SK-N-SH treated with all-trans-retinoic acid at 6 μM for 48 hours (cell line): ENCODE data around the gene TEX54.

Experiments used
- ATAC-seq: fragments of 200-7000 bp; cut with Tn5 transposase; 3 replicates; pipeline ENCODE4 v1.9.1; 2020; ENCODE audit warnings: mild to moderate bottlenecking, moderate library complexity
- ARNTL ChIP-seq: fragments of 450-650 bp; formaldehyde crosslinking; IDR thresholded peaks from 2 replicates; pipeline ENCODE4 v1.5.0; 2020; ENCODE audit warnings: low read depth, mild to moderate bottlenecking, moderate library complexity, borderline replicate concordance
- BACH2 ChIP-seq: fragments of 250-450 bp; sonication (Bioruptor Pico); IDR thresholded peaks from 2 replicates; pipeline ENCODE4 v1.9.0; 2021; ENCODE audit warnings: mild to moderate bottlenecking, borderline replicate concordance
- CSDC2 ChIP-seq: fragments of 250-450 bp; sonication (Bioruptor Pico); IDR thresholded peaks from 2 replicates; pipeline ENCODE4 v1.5.0; 2020; ENCODE audit warnings: mild to moderate bottlenecking, moderate library complexity
- GLIS3 ChIP-seq: fragments of 250-450 bp; sonication (Bioruptor Pico); IDR thresholded peaks from 2 replicates; pipeline ENCODE4 v1.5.0; 2020; ENCODE audit warnings: mild to moderate bottlenecking, moderate library complexity
- ISL1 ChIP-seq: fragments of 250-450 bp; sonication (Bioruptor Pico); IDR thresholded peaks from 2 replicates; pipeline ENCODE4 v2.1.2; 2022; ENCODE audit warnings: mild to moderate bottlenecking, moderate library complexity
- OSR1 ChIP-seq: fragments of 250-450 bp; sonication (Bioruptor Pico); IDR thresholded peaks from 2 replicates; pipeline ENCODE4 v1.8.0; 2022; ENCODE audit warnings: moderate library complexity, mild to moderate bottlenecking, inconsistent platforms
- PPARA ChIP-seq: fragments of 250-450 bp; sonication (Bioruptor Pico); IDR thresholded peaks from 2 replicates; pipeline ENCODE4 v1.5.0; 2020; ENCODE audit warnings: mild to moderate bottlenecking, borderline replicate concordance
- RARB ChIP-seq: fragments of 250-450 bp; sonication (Bioruptor Pico); IDR thresholded peaks from 2 replicates; pipeline ENCODE4 v1.8.0; 2021; ENCODE audit warnings: mild to moderate bottlenecking, moderate library complexity
- SNAI2 ChIP-seq: fragments of 250-450 bp; sonication (Bioruptor Pico); IDR thresholded peaks from 2 replicates; pipeline ENCODE4 v1.5.0; 2020; ENCODE audit warnings: mild to moderate bottlenecking, moderate library complexity
- TCF4 ChIP-seq: fragments of 250-450 bp; sonication (Bioruptor Pico); IDR thresholded peaks from 2 replicates; pipeline ENCODE4 v1.8.0; 2021; ENCODE audit warnings: mild to moderate bottlenecking, moderate library complexity, borderline replicate concordance
- ZC3H10 ChIP-seq: fragments of 250-450 bp; sonication (Bioruptor Pico); IDR thresholded peaks from 2 replicates; pipeline ENCODE4 v1.5.1; 2021; ENCODE audit warnings: mild to moderate bottlenecking, moderate library complexity
- ZFP3 ChIP-seq: fragments of 250-450 bp; sonication (Bioruptor Pico); IDR thresholded peaks from 2 replicates; pipeline ENCODE4 v1.5.0; 2020; ENCODE audit warnings: mild to moderate bottlenecking, moderate library complexity
- ZFP30 ChIP-seq: fragments of 450-650 bp; formaldehyde crosslinking; IDR thresholded peaks from 2 replicates; pipeline ENCODE4 v1.5.0; 2022; ENCODE audit warnings: mild to moderate bottlenecking, moderate library complexity
- ZNF70 ChIP-seq: fragments of 450-650 bp; formaldehyde crosslinking; IDR thresholded peaks from 2 replicates; pipeline ENCODE4 v1.5.0; 2020; ENCODE audit warnings: mild to moderate bottlenecking, moderate library complexity
- ZNF8 ChIP-seq: fragments of 450-650 bp; formaldehyde crosslinking; IDR thresholded peaks from 2 replicates; pipeline ENCODE4 v1.5.0; 2020; ENCODE audit warnings: mild to moderate bottlenecking, moderate library complexity
- TF ChIP-seq, protein P1 (sequence below): fragments of 250-450 bp; sonication (Bioruptor Pico); IDR thresholded peaks from 2 replicates; pipeline ENCODE4 v1.8.0; 2021; ENCODE audit warnings: low read depth, mild to moderate bottlenecking, moderate library complexity, borderline replicate concordance
- TF ChIP-seq, protein P2 (sequence below): fragments of 250-450 bp; sonication (Bioruptor Pico); IDR thresholded peaks from 2 replicates; pipeline ENCODE4 v1.5.1; 2020; ENCODE audit warnings: low read depth, mild to moderate bottlenecking, moderate library complexity
- TF ChIP-seq, protein P3 (sequence below): fragments of 250-450 bp; sonication (Bioruptor Pico); IDR thresholded peaks from 2 replicates; pipeline ENCODE4 v1.8.0; 2020; ENCODE audit warnings: mild to moderate bottlenecking, moderate library complexity, borderline replicate concordance
- TF ChIP-seq, protein P4 (sequence below): fragments of 250-450 bp; sonication (Bioruptor Pico); IDR thresholded peaks from 2 replicates; pipeline ENCODE4 v1.5.1; 2021; ENCODE audit warnings: mild to moderate bottlenecking, moderate library complexity
- TF ChIP-seq, protein P5 (sequence below): fragments of 250-450 bp; sonication (Bioruptor Pico); IDR thresholded peaks from 2 replicates; pipeline ENCODE4 v1.5.0; 2020; ENCODE audit warnings: mild to moderate bottlenecking, moderate library complexity

Gene TEX54

DNA sequence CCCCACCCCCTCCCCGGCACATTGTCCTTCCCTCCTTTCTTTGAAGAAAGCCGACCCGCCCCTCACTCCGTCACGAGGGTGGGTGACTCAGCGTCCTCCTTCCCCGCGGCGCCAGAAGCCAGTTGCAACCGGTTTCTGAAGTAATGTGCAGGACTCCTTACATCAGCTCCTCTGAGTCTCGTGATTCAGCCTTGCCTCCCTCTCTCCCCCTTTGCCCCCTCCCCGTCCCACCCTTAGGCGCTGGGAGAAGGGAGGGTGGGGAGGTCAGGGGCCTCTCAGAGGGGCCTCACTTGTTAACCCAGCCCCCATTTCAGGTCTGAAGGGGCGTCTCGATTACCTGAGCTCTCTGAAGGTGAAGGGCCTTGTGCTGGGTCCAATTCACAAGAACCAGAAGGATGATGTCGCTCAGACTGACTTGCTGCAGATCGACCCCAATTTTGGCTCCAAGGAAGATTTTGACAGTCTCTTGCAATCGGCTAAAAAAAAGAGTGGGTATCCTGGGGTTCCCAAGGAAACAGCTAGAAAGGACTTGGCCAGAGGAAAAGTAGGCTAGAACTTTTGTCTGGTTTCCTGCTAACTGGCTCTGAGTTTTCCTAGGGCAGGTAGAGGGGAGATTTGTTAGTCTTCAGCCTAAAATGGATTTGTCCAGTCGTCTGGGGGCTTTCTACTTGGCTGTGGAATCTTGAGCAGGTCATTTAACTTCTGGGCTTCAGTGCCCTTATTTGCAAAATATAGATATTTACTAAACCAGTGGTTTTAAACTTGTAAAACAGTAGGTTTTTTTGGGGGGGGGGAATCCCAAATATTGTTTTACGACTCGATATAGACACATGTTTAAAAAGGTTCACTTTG, 49.2 kb upstream of the TEX54 start:
- ATAC-seq, result peak; percentile 74
- TF ChIP-seq ZC3H10 (CRISPR knock-in tag) (no peak), TCF4 (CRISPR knock-in tag) (no peak), ARNTL (CRISPR knock-in tag) (no peak), ISL1 (no peak), ZNF8 (no peak), ZFP30 (no peak), PPARA (CRISPR knock-in tag) (no peak), RARB (CRISPR knock-in tag) (no peak), ZFP3 (CRISPR knock-in tag) (no peak), ZNF70 (no peak), GLIS3 (CRISPR knock-in tag) (no peak), CSDC2 (CRISPR knock-in tag) (no peak), SNAI2 (CRISPR knock-in tag) (no peak), OSR1 (CRISPR knock-in tag) (no peak), BACH2 (CRISPR knock-in tag) (no peak)
- TF ChIP-seq, protein P1, sequence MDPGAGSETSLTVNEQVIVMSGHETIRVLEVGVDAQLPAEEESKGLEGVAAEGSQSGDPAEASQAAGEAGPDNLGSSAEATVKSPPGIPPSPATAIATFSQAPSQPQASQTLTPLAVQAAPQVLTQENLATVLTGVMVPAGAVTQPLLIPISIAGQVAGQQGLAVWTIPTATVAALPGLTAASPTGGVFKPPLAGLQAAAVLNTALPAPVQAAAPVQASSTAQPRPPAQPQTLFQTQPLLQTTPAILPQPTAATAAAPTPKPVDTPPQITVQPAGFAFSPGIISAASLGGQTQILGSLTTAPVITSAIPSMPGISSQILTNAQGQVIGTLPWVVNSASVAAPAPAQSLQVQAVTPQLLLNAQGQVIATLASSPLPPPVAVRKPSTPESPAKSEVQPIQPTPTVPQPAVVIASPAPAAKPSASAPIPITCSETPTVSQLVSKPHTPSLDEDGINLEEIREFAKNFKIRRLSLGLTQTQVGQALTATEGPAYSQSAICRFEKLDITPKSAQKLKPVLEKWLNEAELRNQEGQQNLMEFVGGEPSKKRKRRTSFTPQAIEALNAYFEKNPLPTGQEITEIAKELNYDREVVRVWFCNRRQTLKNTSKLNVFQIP, result no peak
- TF ChIP-seq, protein P2, sequence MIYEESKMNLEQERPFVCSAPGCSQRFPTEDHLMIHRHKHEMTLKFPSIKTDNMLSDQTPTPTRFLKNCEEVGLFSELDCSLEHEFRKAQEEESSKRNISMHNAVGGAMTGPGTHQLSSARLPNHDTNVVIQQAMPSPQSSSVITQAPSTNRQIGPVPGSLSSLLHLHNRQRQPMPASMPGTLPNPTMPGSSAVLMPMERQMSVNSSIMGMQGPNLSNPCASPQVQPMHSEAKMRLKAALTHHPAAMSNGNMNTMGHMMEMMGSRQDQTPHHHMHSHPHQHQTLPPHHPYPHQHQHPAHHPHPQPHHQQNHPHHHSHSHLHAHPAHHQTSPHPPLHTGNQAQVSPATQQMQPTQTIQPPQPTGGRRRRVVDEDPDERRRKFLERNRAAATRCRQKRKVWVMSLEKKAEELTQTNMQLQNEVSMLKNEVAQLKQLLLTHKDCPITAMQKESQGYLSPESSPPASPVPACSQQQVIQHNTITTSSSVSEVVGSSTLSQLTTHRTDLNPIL (CRISPR knock-in tag), result no peak
- TF ChIP-seq, protein P3, sequence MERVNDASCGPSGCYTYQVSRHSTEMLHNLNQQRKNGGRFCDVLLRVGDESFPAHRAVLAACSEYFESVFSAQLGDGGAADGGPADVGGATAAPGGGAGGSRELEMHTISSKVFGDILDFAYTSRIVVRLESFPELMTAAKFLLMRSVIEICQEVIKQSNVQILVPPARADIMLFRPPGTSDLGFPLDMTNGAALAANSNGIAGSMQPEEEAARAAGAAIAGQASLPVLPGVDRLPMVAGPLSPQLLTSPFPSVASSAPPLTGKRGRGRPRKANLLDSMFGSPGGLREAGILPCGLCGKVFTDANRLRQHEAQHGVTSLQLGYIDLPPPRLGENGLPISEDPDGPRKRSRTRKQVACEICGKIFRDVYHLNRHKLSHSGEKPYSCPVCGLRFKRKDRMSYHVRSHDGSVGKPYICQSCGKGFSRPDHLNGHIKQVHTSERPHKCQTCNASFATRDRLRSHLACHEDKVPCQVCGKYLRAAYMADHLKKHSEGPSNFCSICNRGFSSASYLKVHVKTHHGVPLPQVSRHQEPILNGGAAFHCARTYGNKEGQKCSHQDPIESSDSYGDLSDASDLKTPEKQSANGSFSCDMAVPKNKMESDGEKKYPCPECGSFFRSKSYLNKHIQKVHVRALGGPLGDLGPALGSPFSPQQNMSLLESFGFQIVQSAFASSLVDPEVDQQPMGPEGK (CRISPR knock-in tag), result no peak
- TF ChIP-seq, protein P4, sequence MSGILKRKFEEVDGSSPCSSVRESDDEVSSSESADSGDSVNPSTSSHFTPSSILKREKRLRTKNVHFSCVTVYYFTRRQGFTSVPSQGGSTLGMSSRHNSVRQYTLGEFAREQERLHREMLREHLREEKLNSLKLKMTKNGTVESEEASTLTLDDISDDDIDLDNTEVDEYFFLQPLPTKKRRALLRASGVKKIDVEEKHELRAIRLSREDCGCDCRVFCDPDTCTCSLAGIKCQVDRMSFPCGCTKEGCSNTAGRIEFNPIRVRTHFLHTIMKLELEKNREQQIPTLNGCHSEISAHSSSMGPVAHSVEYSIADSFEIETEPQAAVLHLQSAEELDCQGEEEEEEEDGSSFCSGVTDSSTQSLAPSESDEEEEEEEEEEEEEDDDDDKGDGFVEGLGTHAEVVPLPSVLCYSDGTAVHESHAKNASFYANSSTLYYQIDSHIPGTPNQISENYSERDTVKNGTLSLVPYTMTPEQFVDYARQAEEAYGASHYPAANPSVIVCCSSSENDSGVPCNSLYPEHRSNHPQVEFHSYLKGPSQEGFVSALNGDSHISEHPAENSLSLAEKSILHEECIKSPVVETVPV (CRISPR knock-in tag), result no peak
- TF ChIP-seq, protein P5, sequence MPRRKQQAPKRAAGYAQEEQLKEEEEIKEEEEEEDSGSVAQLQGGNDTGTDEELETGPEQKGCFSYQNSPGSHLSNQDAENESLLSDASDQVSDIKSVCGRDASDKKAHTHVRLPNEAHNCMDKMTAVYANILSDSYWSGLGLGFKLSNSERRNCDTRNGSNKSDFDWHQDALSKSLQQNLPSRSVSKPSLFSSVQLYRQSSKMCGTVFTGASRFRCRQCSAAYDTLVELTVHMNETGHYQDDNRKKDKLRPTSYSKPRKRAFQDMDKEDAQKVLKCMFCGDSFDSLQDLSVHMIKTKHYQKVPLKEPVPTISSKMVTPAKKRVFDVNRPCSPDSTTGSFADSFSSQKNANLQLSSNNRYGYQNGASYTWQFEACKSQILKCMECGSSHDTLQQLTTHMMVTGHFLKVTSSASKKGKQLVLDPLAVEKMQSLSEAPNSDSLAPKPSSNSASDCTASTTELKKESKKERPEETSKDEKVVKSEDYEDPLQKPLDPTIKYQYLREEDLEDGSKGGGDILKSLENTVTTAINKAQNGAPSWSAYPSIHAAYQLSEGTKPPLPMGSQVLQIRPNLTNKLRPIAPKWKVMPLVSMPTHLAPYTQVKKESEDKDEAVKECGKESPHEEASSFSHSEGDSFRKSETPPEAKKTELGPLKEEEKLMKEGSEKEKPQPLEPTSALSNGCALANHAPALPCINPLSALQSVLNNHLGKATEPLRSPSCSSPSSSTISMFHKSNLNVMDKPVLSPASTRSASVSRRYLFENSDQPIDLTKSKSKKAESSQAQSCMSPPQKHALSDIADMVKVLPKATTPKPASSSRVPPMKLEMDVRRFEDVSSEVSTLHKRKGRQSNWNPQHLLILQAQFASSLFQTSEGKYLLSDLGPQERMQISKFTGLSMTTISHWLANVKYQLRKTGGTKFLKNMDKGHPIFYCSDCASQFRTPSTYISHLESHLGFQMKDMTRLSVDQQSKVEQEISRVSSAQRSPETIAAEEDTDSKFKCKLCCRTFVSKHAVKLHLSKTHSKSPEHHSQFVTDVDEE (CRISPR knock-in tag), result no peak

DNA sequence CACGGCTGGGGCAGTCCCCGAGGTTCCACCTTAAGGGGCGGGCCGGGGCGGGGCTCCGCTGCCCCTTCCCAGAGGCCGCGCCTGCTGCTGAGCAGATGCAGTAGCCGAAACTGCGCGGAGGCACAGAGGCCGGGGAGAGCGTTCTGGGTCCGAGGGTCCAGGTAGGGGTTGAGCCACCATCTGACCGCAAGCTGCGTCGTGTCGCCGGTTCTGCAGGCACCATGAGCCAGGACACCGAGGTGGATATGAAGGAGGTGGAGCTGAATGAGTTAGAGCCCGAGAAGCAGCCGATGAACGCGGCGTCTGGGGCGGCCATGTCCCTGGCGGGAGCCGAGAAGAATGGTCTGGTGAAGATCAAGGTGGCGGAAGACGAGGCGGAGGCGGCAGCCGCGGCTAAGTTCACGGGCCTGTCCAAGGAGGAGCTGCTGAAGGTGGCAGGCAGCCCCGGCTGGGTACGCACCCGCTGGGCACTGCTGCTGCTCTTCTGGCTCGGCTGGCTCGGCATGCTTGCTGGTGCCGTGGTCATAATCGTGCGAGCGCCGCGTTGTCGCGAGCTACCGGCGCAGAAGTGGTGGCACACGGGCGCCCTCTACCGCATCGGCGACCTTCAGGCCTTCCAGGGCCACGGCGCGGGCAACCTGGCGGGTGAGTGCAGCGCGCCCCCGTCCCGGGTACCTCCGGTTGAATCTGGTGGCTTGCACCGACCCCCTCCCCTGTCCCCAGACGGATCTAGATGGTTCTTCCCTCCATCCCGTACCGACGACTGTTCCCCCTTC, 48.4 kb upstream of the TEX54 start, which contains the start of gene SLC3A2:
TSS of gene SLC3A2 (plus strand) at position 94 of the 776 bp plus-strand sequence. CDS start at position 222, 128 bp downstream.
- ATAC-seq, result peak; percentile 92
- TF ChIP-seq TCF4 (CRISPR knock-in tag) (peak; percentile 38), PPARA (CRISPR knock-in tag) (0 out of 2 replicates have a peak, but pooled peaks have one; percentile 23), SNAI2 (CRISPR knock-in tag) (no peak)
